Measurements from ENCODE around the gene FER.

DNA sequence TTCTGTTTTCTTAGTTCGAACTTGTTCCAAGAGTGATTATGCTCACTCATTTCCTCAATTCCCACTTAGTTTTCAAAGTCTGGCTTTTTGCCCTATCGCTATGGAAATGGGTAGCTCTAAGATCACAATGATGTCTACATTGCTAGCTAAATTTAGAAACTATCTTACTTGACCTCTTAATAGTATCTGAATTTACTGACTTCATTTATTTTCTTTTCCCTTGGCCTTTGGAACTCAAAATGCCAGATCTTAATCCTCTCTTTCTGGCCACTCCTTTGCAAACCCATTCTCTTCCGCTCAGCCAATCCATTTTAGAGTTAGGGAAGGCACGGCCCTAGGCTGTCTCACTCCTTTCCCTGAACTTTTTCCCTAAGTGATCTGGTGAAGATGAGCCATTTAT is 137.0 kb downstream of the FER start:
- TF ChIP-seq EP300 (IDR thresholded peaks at IDR 0.05) (no peak), POLR2A (IDR thresholded peaks at IDR 0.05) (no peak)
- TF ChIP-seq, protein P1, sequence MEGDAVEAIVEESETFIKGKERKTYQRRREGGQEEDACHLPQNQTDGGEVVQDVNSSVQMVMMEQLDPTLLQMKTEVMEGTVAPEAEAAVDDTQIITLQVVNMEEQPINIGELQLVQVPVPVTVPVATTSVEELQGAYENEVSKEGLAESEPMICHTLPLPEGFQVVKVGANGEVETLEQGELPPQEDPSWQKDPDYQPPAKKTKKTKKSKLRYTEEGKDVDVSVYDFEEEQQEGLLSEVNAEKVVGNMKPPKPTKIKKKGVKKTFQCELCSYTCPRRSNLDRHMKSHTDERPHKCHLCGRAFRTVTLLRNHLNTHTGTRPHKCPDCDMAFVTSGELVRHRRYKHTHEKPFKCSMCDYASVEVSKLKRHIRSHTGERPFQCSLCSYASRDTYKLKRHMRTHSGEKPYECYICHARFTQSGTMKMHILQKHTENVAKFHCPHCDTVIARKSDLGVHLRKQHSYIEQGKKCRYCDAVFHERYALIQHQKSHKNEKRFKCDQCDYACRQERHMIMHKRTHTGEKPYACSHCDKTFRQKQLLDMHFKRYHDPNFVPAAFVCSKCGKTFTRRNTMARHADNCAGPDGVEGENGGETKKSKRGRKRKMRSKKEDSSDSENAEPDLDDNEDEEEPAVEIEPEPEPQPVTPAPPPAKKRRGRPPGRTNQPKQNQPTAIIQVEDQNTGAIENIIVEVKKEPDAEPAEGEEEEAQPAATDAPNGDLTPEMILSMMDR (IDR thresholded peaks at IDR 0.05) = no peak
